ENCODE results near the gene HDLBP. TPM values are rescaled to one million over a fixed set of nuclear protein-coding genes. Genes with fewer than 3 reads are reported as not detected.

HDLBP gene
- polyA plus RNA-seq (2012; ENCODE audit: insufficient read length, low read depth) = 908 TPM

GRCh38 chr2:241315093-241315878 is at the start of gene HDLBP:
Gene HDLBP (minus strand): TSS chr2:241315672. CDS start chr2:241266869, 48,803 bp downstream.
- TF ChIP-seq POLR2AphosphoS5 (IDR thresholded peaks at IDR 0.05; ENCODE audit: low read depth, low read length) (peak; percentile 83), REST (IDR thresholded peaks at IDR 0.05; ENCODE audit: insufficient read depth in 1 of 2, low read depth in 2 of 2, low read length in 2 of 2) (peak in 1 of 2 experiments; percentile 52; a peak in 1 of 4 replicates), FOXP2 (optimal IDR thresholded peaks at IDR 0.05; ENCODE audit: borderline replicate concordance, extremely low read depth, extremely low read length, insufficient read depth) (peak; percentile 90), SIN3A (IDR thresholded peaks at IDR 0.05; ENCODE audit: borderline replicate concordance, insufficient read depth, low read length) (peak; percentile 57; the same call in 1 of the 2 replicates), TAF1 (IDR thresholded peaks at IDR 0.05; ENCODE audit: borderline replicate concordance, insufficient read depth, low read length) (peak; percentile 75)

- TF ChIP-seq SIN3A (IDR thresholded peaks at IDR 0.05; ENCODE audit: borderline replicate concordance, insufficient read depth, low read length) (no peak), TAF1 (IDR thresholded peaks at IDR 0.05; ENCODE audit: borderline replicate concordance, insufficient read depth, low read length) (no peak), FOXP2 (optimal IDR thresholded peaks at IDR 0.05; ENCODE audit: borderline replicate concordance, extremely low read depth, extremely low read length, insufficient read depth) (no peak), REST (IDR thresholded peaks at IDR 0.05; ENCODE audit: insufficient read depth in 1 of 2, low read depth in 2 of 2, low read length in 2 of 2) (no peak), POLR2AphosphoS5 (IDR thresholded peaks at IDR 0.05; ENCODE audit: low read depth, low read length) (no peak)
These were observed 49.3 kb upstream of the HDLBP start for GRCh38 chr2:241364781-241365180.

GRCh38 chr2:241363426-241363825 is 48.0 kb upstream of the HDLBP start:
- no peak for TF ChIP-seq SIN3A (IDR thresholded peaks at IDR 0.05; ENCODE audit: borderline replicate concordance, insufficient read depth, low read length)
- TF ChIP-seq TAF1 (IDR thresholded peaks at IDR 0.05; ENCODE audit: borderline replicate concordance, insufficient read depth, low read length) = no peak
- TF ChIP-seq REST (IDR thresholded peaks at IDR 0.05; ENCODE audit: insufficient read depth in 1 of 2, low read depth in 2 of 2, low read length in 2 of 2) = no peak
- TF ChIP-seq POLR2AphosphoS5 (IDR thresholded peaks at IDR 0.05; ENCODE audit: low read depth, low read length) = no peak
- TF ChIP-seq FOXP2 (optimal IDR thresholded peaks at IDR 0.05; ENCODE audit: borderline replicate concordance, extremely low read depth, extremely low read length, insufficient read depth) = no peak

- TF ChIP-seq FOXP2 (optimal IDR thresholded peaks at IDR 0.05; ENCODE audit: borderline replicate concordance, extremely low read depth, extremely low read length, insufficient read depth) = no peak
- TF ChIP-seq TAF1 (IDR thresholded peaks at IDR 0.05; ENCODE audit: borderline replicate concordance, insufficient read depth, low read length) = no peak
- no peak for TF ChIP-seq POLR2AphosphoS5 (IDR thresholded peaks at IDR 0.05; ENCODE audit: low read depth, low read length)
- no peak for TF ChIP-seq SIN3A (IDR thresholded peaks at IDR 0.05; ENCODE audit: borderline replicate concordance, insufficient read depth, low read length)
- TF ChIP-seq REST (IDR thresholded peaks at IDR 0.05; ENCODE audit: insufficient read depth in 1 of 2, low read depth in 2 of 2, low read length in 2 of 2) = no peak
These were observed 44.1 kb upstream of the HDLBP start for GRCh38 chr2:241359481-241360045.

Data from PFSK-1 (cell line).